Retina (tissue), 1 donor: ENCODE results near the gene RCN2.

ENCODE experiments used
- DNase-seq: peaks from one replicate; pipeline ENCODE4 v3.0.0-alpha.2; 2016

RCN2 gene

DNA sequence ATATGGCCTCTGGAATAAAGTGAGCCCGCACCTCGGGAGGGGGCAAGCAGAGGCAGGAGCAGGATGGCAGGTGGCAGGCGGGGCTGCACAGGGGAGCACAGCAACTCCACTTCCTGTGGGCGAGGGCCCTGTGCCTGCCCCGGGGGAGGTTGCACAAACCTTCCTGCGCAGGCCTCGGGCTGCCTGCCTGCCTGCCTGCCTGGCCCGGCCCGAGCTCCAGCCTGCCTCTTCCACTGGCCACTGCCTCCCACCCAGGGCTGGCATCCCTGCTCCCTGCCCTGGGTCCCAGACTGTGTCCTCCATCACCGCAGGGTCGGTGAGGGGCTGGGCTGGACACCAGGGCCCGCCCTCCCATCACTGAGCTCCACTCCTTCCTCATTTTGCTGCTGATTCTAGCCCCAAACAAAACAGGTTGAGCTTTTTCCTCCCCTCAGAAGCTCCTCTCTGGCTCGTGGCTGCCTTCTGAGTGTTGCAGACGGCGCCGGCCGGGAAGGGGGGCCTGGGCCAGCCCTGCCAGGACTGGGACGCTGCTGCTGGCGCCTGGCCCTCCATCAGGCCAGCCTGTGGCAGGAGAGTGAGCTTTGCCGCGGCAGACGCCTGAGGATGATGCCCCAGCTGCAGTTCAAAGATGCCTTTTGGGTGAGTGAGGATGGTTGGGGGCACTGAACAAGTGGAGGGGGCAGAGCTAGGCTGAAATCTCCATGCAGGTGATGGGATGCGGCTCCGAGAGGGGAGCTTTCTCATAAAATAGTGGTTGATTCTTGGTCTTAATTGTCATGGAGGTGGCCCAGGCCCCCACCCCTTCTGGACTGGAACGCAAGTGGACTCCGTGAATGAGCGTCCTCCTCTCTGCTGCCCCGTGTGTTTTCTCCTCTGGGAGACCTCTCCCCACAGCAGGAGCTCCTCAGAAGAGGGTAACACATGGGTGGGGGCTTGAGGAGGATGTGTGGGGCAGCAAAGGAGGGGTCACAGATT lies 63.7 kb downstream of the RCN2 start, which contains the start of gene PSTPIP1:
Gene PSTPIP1 (plus strand): TSS at position 156 of the 975 bp plus-strand sequence. CDS start 448 bp downstream, at position 604.
- DNase-seq: peak; percentile 53

DNA sequence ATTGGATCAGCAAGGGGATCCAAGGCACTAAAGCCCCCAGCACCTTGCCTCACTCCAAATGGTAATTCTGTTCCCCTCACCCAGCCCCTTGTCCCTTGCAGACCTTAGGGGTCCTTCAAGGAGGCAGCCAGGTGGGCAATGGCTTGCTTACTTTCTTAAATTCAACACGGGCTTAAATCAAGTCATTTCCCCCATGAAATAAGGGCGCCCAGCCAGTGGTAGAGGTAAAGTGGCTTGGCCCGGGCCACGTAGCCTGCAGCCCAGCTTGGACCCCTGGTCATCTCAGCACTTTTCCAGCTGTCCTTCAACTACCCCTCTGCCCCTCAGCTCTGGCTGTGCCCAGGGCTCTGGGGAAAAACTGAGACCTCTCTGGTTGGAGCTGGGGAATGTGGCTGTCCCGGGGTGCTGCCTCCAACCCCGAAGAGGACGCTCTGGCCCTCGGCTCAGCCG lies 64.6 kb downstream of the RCN2 start:
- no peak for DNase-seq

DNA sequence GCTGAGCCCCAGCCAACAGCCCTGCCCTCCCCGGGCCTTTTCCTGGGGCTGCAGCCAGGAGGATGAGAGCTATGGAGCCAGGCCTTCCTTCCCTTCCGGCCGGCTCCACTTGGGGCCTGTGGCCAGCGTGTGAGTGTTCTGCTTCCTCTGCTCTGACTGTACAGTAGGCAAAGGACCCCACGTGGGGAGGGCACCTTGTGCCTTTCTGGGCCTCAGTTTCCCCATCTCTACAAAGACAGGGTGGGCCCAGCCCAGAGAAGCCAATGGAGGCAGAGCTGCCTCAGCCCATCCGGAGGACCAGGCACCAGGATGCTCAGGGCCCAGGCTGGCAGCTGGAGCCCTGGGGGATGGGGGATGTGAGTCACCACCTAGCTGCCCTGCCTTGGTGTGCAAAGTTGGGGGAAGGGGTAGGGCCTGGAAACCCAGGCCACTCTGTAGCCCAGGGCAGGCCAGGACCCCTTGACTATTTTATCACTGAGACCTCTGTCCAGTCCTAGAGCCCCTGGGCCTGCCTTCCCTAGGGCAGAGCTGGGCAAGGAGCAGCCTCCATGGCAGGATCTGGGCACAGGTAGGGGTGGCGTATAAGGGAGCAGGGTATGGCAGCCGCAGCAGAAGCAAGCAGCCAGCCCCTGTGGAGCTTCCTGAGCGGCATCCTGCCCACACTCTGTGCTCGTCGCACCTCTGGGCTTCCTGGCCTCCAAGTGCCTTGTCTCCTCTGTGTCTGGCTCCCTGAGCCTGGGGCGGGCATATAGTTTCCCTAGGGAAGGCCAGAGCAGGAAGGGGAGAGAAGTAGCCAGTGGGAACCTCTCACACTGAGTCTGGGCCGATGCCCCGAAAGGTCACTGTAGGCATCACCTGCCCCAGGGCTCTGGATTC lies 65.2 kb downstream of the RCN2 start:
- DNase-seq: no peak

DNA sequence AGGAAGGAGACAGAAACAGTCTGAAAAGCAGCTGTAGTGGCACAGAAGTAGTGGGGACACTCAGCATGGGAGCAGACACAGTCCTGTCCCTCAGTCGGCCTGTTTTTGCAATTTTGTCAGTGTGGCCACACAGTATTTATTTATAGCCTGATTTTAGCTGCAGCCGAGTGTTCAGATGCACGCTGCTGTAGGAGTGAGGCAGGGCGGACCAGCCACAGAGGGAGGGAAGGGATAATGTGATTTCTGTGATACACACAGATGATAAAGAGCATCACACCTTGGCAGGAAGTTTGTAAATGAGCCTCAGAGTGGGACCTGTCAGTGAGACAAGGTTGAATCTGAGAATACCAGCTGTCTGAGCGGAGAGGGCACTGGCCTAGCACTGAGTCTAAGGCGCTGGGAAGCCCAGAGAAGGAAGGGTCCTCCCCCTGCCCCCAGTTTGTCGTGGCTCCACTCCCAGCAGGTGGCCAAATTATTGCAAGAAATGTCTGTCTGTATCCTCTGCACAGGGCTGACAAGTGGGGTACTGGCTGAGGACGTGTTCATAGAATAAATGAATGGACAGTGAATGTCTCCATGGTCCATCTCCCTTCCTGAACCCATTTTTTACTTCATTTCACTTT lies 67.2 kb downstream of the RCN2 start:
- DNase-seq: no peak

DNA sequence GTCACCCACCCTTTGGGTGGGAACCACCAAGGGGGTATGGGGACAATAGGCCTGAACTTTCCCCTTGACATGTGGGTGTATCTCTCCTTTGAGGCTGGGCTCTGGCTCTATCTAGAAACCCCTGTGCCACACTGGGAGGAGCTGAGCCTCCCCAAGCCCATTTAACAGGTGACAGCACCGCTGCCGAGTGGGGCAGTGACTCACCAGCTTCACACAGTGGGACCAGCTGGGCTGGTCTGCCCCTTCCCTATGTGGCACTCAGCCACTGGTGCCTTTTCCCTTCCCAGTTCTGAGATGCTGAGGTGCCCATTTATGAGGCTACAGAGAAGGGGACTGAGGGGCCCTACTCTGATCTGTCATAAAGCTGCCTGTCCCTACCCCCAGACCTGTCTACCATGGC lies 68.4 kb downstream of the RCN2 start:
- no peak for DNase-seq

DNA sequence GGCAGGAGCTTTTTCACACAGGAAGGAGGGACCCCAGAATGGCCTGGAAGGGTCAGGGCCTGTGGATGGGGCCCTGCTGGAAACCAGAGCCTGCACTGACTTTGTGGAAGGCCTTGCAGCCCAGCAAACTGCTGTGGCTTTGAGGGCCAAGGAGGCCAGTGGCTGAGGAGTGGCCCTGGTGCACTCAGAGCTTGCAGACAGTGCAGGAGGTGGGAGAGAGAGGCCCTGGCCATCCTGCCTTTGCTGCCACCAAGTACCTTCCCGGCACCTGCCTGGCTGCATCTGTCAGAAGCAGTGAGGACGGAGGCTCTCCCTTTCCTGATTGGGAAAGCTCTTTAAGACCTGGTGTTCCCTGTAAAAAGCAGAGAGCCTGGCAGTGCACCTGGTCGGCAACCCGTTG lies 69.8 kb downstream of the RCN2 start:
- no peak for DNase-seq

DNA sequence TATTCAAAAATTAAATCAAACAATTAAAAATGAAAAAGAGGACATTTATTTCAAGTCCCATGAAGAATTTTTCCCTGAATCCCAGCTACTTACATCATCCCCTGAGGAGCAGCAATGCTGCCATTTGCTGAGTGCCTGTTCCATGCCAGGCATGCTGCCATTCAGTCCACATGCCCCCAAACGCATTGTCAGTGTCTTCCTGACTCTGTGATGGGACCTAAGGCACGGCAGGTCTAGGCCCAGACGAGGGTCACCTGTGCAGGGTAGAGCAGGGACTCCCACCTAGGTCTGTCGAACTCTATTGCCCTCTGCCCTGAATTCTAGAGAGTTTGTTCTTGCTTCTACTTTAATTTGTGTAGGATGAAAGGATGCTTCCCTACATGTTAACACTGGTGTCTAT lies 70.4 kb downstream of the RCN2 start:
- DNase-seq: no peak

DNA sequence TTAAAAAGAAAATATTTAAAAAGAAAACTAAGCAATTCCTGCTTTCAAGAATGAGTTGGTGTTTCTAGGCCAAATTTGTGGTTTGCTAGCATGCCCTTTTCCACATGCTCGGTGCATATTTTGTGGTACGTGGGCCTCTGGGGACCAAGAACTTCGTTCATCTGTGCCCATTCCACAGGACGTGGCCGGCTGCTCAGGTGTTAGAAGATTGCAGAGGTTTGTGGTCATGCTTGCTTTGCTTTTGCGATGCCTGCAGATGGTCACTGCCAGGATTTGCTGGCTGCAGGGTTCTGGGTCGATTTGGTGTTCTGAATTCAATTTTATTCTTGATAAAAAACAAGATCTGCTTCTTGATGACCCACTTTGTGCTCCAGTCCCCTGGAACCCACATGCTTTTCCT lies 70.9 kb downstream of the RCN2 start:
- no peak for DNase-seq

DNA sequence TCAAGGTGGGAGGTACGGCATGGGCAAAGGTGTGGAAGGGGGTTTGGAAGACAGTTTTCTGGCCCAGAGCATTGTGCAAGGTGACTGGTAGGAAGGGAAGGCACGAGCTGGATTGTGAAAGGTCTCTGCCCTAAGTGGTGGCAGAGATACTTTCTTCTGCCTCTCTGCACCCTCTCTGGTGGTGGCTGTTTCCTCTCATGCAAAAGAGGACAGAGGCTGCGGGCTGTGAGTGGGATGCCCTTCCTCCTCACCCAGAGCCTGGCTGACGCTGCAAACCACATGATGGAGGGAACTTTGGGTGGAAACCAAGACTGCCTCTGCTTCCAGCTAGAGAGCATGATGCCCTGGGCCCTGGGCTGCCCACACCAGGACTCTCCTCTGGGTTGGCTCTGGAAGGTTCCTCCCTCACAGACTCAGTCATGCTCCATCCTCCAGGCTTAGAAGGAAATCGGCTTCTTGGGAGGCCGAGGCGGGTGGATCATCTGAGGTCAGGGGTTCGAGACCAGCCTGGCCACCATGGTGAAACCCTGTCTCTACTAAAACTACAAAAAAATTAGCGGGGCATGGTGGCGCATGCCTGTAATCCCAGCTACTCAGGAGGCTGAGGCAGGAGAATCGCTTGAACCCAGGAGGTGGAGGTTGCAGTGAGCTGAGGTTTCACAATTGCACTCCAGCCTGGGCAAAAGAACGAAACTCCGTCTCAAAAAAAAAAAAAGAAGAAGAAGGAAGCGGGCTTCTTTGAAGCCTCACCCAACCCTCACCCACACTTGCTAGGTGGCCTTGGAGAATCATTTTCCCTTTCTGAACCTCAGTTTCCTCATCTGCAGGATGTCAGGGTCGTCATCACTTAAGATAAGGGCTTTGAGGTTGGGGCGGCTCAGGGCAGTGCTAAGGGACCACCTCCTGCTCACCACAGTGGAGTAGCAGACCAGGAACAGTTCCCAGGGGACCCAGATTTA lies 71.7 kb downstream of the RCN2 start:
- no peak for DNase-seq
